Glutamatergic neuron (in vitro differentiated cells): Measurements from ENCODE around the gene MAPK1. TPM values are rescaled to one million over a fixed set of nuclear protein-coding genes. Genes with fewer than 3 reads are reported as not detected.

Experiments used
- DNase-seq: peaks from one replicate; pipeline ENCODE4 v3.0.0; 2022
- H3K27ac Mint-ChIP-seq: one replicate; pipeline ENCODE4 v1.8.0; 2020; ENCODE audit warnings: mild to moderate bottlenecking, mixed read lengths, inconsistent platforms; ENCODE audit not compliant: unreplicated experiment
- H3K27me3 Mint-ChIP-seq: one replicate; pipeline ENCODE4 v1.8.0; 2020; ENCODE audit warnings: mild to moderate bottlenecking, moderate library complexity, mixed read lengths, inconsistent platforms; ENCODE audit not compliant: unreplicated experiment
- H3K36me3 Mint-ChIP-seq: one replicate; pipeline ENCODE4 v1.8.0; 2020; ENCODE audit warnings: mild to moderate bottlenecking, mixed read lengths, inconsistent platforms; ENCODE audit not compliant: unreplicated experiment
- H3K4me1 Mint-ChIP-seq: one replicate; pipeline ENCODE4 v1.8.0; 2020; ENCODE audit warnings: mild to moderate bottlenecking, low read depth, mixed read lengths, inconsistent platforms; ENCODE audit not compliant: unreplicated experiment
- H3K4me3 Mint-ChIP-seq: one replicate; pipeline ENCODE4 v1.8.0; 2020; ENCODE audit warnings: mild to moderate bottlenecking, mixed read lengths, inconsistent platforms; ENCODE audit not compliant: unreplicated experiment
- H3K9me3 Mint-ChIP-seq: one replicate; pipeline ENCODE4 v1.8.0; 2020; ENCODE audit warnings: mild to moderate bottlenecking, moderate library complexity, mixed read lengths, inconsistent platforms; ENCODE audit not compliant: unreplicated experiment
- CTCF ChIP-seq: fragments of 200-600 bp; sonication (generic); IDR thresholded peaks from one replicate; pipeline ENCODE4 v1.5.0; 2021; ENCODE audit not compliant: partially characterized antibody, unreplicated experiment
- total RNA-seq: library from RNA; stranded (reverse); fragmentation: NEBNext Ultra II Directional; extraction: Animal tissue kit (Norgen Biotek cat#: 25700); gene quantifications from one replicate; pipeline ENCODE4 v1.2.1, GENCODE V29; 2021; ENCODE audit not compliant: unreplicated experiment

The MAPK1 gene
- total RNA-seq, 1 donor from 2014 or later = 148 TPM

GRCh38 chr22:21764038-21764804, 103.2 kb downstream of the MAPK1 start:
- no peak for DNase-seq
- no peak overlapping the region for H3K27ac Mint-ChIP-seq
- TF ChIP-seq CTCF = no peak
- no peak overlapping the region for H3K4me3 Mint-ChIP-seq
- peaks cover 6% of the 10 kb centered on the region for H3K36me3 Mint-ChIP-seq
- H3K27me3 Mint-ChIP-seq = peaks cover 4% of the 10 kb centered on the region
- peaks cover 8% of the 10 kb centered on the region for H3K9me3 Mint-ChIP-seq
- H3K4me1 Mint-ChIP-seq = peaks cover 17% of the 10 kb centered on the region

GRCh38 chr22:21762712-21763581, 104.5 kb downstream of the MAPK1 start:
- Mint-ChIP-seq H3K4me1 (peaks cover 24% of the 10 kb centered on the region), H3K27me3 (peaks cover 10% of the 10 kb centered on the region), H3K36me3 (peaks cover 7% of the 10 kb centered on the region), H3K27ac (no peak overlapping the region), H3K4me3 (no peak overlapping the region), H3K9me3 (peaks cover 10% of the 10 kb centered on the region)
- TF ChIP-seq CTCF = no peak
- no peak for DNase-seq

- Mint-ChIP-seq H3K36me3 (peaks cover 7% of the 10 kb centered on the region), H3K27ac (no peak overlapping the region), H3K4me3 (no peak overlapping the region), H3K27me3 (peaks cover 10% of the 10 kb centered on the region), H3K9me3 (peaks cover 9% of the 10 kb centered on the region), H3K4me1 (peaks cover 23% of the 10 kb centered on the region)
- no peak for DNase-seq
- no peak for TF ChIP-seq CTCF
Measured at GRCh38 chr22:21761994-21762680, 105.3 kb downstream of the MAPK1 start.

GRCh38 chr22:21761086-21761485, 106.4 kb downstream of the MAPK1 start:
- no peak for TF ChIP-seq CTCF
- no peak for DNase-seq
- Mint-ChIP-seq H3K27ac (no peak overlapping the region), H3K27me3 (peaks cover 9% of the 10 kb centered on the region), H3K4me1 (peaks cover 26% of the 10 kb centered on the region), H3K36me3 (peaks cover 7% of the 10 kb centered on the region), H3K4me3 (no peak overlapping the region), H3K9me3 (peaks cover 9% of the 10 kb centered on the region)
